CD4-positive, alpha-beta T cell treated with Interferon alpha-2 for 1 hour (primary cell): Measurements from ENCODE around the gene TMCC3.
"Not testable (repeated sequence)": the region's sequence is repeated elsewhere in the genome, so short reads cannot be mapped to it uniquely, and the experiment has no call there.

Experiments used
- DNase-seq, 2 donors: peaks; one replicate each; pipeline ENCODE4 v3.0.0-alpha.2; 2020 to 2022

TMCC3 gene

DNA sequence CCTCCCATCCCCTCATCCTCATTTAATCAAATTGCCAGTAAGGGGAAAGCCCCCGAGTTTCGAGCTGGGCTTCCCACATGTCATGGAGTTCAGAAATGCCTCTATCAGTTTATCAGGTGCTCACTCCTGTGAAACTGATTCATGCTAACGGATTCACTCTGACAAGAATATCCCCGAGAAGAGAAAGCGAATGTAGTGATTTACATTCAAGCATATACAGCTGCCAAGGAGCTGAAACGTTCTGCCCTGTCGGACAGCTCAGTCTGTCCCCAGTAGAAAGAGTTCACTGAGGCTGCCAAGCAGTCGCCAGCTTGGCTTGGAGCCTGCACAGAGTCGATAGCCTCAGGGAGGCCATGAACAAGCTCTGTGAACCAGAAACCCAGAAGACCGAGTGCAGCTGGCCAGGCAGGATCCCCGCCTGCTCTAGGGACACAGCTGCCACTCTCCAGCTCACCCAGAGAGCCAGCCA is 88.4 kb downstream of the TMCC3 start:
- no peak for DNase-seq

DNA sequence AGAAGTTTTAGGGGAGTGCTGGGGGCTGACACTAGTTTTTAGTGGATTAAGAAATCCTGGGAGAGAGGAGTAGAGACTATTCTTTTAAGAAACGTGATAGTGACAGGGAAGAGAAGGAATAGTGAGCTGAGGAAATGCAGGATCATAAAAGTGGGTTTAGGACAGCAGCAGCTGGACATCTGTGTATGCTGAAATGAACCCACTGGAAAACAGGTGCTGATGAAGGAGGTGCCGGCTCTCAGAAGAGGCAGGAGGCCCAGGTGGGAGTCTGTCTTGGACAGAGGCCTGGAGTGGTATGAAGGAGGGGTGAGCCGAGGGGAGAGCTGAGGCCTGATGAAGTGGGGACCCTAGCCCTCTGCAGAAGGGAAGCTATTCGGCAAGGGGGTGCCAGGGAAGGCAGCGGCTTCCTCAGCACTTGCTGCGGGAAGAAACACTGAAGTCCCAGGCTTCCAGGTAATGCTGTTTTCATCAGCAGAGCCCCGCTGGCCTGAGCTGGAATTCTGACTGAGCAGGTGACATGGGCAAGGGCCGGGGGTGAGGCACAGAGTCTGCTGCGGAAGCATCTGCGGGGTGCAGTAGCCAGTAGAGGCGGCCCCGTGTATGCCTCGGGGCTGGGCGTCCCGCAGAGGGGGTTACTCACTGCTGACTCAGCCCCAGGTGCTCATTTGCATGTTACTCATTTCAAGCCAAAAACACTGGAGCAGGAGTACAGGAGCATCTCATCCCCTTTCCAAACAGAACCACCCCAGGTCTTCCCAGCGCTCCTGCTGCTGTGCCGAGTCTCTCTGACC is 89.7 kb downstream of the TMCC3 start:
- DNase-seq, result no peak

DNA sequence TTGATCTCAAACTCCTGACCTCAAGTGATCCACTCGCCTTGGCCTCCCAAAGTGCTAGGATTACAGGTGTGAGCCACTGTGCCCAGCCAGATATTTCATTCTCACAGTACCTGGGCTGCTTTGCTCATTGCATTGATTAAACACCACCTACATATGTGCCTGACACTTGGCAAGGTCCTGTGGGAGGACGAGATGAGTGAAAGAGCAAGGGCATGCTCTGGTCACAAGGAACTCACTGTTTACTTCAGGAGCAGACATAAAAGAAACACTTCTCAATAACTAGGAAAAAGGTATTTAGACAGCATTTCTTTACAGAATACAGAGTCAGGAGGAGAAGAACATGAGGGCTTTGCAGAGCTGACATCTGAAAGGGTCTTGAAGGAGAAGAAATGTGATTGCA is 91.7 kb downstream of the TMCC3 start:
- DNase-seq, result no peak

DNA sequence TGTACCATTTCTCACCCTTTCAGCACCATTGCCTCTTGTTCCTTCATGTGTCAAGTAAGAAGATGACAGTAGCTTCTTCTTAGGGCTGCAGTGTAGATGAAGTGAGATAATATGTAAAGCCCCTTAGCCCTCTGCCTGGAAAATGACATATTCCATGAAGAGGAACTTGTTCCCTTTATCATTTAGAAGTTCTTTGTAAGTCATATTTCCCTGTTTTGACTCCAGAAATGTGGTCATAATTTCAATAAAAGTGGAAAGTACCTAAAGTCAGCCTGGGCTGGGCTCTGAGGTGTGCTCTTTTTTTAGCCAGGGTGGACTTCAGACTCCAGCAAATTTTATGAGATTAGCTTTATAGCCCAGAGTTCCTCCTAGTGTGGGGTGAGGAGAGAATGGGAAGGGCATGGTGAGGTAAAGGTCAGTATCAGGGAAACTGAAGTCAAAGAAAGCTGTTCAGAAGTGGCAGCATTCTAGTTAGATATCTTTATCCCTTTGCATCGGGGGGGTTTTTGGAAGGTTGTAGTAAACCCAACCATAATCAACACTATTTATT is 92.5 kb downstream of the TMCC3 start:
- DNase-seq, result no peak

DNA sequence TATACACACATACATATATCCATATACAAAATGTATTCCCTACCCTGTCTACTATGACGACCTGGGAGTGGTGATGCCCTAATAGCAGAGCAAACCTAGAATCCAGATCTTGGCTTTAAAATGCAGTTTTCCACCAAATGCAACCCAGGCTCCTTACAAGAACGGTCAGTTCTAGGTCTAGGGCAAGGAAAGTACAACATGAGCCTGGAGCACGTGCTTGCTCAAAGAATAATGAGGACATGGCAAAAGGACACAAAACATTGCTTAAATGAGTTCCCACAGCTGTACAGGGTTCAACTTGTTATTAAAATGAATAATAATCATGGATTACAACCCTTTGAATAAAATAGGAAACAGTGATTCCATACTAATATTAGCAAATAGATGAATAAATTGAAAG is 94.7 kb downstream of the TMCC3 start:
- no peak for DNase-seq

DNA sequence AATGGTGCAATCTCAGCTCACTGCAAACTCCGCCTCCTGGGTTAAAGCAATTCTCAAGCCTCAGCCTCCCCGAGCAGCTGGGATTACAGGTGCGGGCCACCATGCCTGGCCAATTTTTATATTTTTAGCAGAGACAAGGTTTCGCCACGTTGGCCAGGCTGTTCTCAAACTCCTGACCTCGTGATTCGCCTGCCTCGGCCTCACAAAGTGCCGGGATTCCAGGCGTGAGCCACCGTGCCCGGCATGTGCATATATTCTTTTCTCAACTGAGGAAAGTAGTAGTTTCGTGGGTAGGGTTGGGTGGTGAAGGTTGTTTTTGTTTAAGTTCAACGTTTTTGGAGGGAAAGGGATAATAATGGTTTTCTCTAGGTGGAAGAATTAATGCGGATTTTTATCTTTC is 96.5 kb downstream of the TMCC3 start:
- no peak for DNase-seq

DNA sequence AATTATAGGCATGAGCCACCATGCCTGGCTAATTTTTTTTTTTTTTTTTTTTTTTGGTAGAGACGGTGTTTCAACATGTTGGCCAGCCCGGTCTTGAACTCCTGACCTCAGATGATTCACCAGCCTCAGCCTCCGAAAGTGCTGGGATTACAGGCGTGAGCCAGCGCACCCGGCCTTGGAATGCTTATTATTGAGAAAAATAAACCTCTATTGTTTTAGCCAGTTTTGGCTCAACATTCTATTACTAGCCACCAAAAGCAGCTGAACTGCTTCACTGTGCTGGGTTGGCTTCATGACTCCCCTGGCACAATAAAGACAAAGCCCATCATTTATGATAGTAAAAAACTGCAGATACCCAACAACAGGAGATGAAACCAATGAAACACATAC is 97.2 kb downstream of the TMCC3 start:
- no peak for DNase-seq

DNA sequence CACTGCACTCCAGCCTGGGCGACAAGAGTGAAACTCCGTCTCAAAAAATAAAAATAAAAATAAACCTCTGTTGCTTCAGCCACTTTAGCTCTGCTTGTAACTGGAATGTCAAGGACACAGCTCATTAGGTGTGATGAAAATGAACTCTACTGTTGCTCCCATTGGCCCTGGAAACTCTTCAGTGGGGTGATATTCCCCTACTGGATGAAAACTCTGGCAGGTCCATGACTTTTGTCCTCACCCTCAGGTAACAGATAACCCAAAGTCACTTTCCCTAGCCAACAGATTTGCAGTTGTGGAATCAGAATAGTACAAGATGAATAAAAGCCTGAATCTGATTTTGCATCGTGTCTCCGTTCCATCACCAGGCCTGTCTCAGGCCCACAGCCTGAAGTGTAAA is 98.5 kb downstream of the TMCC3 start:
- DNase-seq, result no peak

DNA sequence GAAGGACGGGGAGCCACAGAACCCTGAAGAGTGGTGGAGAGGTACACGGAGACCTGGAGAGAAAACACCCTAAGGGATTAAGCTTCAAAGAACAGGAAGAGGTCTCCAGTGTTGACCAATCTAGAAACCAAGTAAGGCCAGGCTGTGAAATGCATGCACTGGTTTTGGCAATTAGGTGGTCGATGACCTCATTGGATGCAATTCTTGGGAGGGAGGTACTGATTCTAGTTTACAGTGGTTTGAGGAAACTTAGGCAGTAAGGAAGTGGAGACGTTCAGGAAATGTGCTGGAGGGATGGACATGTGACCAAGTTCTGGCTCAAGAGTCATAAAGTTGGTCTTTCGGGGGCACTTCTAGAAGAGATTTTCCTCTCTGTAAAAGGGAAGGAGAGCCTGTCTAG is 99.4 kb downstream of the TMCC3 start:
- DNase-seq, result no peak

DNA sequence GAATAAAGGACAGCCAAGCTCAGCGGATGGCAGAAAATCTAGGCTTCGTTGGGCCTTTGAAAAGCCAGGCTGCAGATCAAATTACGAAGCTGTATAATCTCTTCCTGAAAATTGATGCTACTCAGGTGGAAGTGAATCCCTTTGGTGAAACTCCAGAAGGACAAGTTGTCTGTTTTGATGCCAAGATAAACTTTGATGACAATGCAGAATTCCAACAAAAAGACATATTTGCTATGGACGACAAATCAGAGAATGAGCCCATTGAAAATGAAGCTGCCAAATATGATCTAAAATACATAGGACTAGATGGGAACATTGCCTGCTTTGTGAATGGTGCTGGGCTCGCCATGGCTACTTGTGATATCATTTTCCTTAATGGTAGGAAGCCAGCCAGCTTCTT is 101.5 kb downstream of the TMCC3 start:
- DNase-seq, result not testable (repeated sequence)

DNA sequence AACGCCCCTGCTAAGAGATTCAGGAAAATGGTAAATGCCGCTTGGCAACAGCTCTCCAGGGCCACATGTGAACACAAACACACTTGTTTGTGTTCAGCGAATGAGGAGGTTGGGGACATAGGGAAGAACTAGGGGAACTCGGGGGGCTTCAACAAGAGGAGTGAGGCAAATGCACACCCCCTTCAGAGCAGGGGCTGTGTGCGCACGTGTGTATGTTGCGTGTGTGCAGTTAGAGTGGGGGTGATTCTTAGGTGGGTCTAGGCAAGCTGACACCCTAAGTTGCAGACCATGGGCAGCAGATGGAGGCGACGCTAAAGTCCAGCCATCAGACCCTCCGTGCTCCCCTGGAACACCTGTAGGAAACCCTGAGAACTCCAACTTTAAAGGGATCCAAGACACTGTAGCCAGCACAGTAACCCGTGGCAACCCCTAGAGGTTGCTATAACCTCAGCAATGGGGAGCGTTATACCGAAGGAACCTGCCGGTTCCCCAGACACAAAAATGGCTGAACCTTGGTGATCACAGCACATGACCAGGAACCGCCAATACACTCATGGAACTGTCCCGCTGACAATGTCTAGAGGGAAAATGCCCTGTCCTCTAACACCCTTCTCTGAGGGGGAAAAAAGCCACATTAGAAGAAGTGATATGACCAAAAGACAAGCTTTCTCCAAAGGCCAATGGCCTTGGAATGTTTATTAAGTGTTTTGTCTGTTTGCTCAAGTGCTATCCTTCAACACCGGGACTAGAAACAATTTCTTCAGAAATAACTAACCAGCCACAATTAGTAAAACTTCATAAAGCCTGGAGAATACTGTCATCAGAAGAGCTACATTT is 104.2 kb downstream of the TMCC3 start:
- peak in 1 of 2 donors; percentile 10 for DNase-seq

DNA sequence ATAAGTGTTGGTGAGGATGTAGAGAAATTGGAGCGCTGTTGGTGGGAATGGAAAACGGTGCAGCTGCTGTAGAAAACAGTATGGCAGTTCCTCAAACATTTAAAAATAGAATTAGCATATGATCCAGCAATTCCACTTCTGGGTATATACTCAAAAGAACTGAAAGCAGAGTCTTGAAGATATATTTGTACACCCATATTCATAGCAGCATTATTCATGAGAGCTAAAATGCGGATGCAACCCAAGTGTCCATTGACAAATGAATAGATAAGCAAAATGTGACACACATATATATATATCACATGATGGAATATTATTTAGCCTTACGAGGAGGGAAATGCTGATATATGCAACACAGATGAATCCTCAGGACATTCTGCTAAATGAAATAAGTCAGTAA is 106.0 kb downstream of the TMCC3 start:
- no peak for DNase-seq

DNA sequence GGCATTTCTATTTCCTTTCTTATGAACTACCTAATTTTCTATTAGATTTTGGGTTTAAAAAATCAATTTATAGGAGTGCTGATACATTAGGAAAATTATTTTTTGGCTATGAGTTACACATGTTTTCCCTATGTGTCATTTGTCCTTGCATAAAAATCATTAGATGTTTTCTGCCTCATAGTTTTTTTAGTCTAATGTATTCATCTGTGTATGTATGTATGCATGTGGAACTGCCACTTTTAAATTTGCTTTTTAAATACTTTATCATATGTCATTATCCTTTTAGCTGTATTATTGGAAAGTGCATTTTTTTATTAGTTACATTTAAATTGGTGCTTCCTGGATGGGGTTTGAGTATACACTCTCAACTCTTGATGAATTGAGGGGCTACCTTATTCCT is 112.0 kb downstream of the TMCC3 start:
- DNase-seq, result no peak

DNA sequence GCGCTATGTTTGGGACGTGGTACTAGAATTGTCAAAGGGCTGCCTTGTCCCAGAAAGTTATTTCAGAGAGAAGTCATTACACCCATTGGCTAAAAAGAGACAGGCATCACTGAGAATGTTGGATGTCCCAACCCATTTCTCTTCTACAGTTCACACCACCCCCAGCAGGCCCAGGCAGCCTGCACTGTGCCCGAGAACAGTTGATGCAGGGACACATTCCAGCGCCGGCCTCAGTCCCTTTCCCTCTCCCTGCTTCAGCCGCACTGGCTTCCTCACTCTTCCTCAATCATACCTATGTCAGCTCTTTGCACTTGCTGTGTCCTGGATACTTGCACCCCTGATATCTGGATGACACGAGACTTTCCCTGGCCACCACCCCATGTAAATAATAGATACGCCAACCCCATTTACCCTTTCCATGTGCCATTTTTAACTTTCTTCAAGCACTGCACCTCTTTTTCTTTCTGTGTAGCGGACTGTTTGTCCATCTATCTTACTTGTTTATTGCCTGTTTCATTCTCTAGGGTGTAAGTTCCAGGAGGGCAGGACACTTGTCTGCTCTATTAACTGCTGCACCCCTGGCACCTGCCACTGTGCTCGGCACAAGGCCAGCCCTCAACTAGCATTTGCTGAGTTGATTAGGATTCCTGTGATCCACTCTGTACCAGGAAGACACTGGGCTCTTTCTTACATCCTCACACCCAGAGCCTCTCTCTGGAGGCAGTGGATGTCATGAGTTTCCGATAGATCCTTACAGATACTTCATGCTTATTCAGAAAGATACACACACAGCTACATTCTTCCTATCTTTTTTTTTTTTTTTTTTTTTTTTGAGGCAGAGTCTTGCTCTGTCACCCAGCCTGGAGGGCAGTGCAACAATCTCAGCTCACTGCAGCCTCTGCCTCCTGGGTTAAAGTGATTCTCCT is 114.1 kb downstream of the TMCC3 start:
- no peak for DNase-seq

DNA sequence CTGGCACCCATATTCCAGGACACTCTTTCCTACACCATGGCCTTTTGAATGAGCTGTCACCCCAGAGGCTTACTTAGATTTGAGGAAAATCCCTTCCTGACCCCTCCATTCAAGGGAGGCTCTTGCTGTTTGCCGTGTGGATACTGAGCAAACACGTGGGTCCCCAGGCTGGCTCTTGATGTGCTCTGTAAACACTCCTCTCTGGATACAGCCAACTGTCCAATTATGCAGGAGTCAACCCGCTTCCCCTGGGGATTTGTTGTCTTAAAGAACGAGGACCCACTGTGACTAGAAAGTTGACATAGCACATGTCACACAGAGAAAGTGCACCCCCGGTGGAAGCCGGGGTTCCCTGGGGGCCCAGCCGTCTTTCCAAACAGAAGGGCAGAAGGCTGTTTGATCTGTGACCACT is 114.8 kb downstream of the TMCC3 start:
- no peak for DNase-seq

DNA sequence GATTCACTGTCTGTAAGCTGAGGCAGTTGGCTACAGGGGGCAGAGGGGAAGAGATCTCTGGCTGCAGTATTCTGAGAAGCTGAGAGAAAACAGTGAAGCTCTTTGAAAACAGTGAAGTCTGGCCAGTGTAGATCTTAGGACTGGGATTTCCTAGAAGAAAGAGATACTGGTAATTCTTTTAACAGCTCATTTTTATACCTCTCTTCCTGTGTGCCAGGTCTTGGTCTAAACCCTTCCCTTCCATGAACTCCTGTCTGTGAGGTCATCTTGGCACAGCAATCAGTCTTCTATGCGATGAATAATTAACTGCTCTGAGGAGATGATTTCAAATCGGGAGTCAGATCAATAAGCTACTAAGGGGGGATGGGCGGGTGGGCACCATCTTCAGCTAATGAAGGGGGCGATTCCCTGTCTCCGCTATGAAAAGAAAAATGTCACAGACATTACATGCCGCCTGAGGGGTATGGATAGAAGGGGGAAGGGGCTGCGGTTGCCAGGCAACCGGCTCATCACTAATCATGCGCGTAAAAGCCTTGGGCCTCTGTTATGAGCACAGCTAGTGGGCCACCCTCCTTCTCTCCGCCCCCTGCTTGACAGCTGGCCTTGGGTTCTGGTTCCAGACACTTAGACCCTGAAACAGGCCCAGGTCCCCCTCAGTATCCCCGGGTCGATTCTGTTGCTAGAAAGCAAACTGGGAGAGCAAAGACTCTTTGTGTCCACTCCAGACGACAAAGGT is 115.4 kb downstream of the TMCC3 start:
- no peak for DNase-seq

DNA sequence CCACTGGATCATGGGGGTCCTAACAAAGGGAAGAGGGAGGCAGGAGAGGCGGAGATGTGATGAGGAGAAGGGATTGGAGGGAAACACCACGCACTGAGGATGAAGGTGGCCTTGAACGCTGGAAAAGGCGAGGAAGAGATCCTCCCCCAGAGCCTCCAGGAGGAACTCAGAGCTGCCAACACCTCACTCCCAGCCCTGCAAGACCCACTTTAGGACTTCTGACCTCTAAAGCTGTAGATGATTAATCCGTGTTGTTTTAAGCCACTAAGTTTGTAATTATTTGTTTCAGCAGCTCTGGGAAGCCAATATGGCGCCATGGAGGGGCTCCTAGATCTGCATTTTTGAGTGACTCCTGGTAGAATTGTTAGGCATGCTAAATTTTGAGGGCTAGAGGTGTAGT is 116.1 kb downstream of the TMCC3 start:
- no peak for DNase-seq

DNA sequence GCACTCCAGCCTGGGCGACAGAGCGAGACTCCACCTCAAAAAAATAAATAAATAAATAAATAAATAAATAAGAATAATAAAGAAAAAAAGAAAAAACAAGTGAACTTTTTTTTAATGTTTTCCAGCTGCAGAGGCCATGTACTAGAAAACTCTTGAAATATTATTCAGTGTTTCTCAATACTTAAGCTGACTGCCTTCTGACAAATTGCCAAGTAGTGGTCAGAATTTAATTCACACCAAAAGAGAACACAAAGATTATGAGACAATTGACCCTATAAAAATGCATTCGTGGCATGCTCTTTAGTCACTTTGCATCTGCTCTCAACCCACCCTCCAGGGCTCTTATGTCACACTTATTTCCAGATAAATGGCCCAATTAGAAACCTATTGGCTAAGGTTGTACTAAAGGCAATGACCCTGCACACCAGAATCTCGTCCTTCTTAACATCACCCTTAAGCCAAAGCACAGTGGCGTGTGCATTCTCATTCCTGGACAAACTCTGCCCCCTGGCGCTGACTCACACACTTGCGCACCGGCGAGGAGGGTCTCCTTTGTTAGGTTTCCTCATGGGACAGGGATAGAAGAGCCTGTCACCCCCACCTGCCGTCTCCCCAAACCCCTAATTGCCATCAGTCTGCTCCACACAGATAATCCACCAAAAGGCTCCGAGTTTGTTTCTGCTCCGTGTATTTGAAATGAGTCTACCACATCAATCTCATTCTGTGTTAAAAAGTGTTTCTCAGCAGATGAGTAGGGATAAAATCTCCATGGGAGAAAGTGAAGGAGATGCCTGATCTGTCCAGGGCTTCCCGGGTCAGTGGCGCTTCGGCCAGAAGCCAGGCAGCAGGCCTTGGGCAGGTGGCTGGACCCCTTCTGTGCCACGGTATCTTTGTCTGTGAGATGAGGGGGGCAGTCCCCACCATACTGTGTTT is 117.6 kb downstream of the TMCC3 start:
- peak; percentile 63 to 68 for DNase-seq

DNA sequence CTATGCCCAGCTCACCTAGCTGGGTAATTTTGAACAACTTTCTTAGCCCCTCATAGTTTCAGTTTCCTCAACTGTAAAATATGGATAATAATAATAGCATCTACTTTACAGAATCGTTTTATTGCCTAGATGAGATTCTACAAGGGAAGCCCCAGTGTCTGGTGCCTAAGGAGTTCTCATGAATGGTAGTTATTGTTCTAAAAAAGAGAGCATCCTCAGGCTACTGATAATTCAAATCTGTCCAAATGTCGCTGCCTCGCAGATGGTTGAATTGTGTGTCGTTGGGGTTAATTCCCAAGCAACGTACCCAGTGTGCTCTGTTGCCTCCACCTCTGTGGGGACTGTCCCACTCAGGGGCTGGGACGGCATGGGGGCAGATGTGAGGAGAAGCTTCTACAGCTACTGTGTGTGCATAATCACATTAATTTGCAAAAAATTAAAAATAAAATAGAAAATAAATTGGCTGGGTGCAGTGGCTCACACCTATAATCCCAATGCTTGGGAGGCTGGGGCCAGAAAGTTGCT is 119.1 kb downstream of the TMCC3 start:
- DNase-seq, result no peak

DNA sequence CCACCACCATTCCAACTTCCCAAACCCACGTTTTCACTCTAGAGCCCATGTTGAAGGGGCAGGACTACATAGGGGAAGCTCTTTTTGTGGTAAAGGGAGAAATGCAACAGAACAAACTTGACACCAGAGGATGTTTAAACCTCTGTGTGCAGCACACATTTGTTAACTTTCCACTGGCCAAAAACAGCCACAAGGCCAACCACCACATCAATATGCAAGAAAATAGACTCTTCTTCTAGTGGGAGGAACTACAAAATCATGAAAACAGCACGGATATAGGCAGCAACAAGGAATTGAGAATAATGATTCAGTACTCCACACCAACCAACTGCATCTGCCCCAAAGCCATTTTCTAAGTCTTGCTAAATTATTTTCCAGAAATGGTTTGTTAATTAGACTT is 124.4 kb downstream of the TMCC3 start:
- DNase-seq, result no peak
